B cell (primary cell): ENCODE measurements around the gene ANKRD9. TPM values are rescaled to one million over a fixed set of nuclear protein-coding genes. Genes with fewer than 3 reads are reported as not detected.

ENCODE experiments used
- ATAC-seq: fragments of 200-7000 bp; cut with Tn5 transposase; one replicate; pipeline ENCODE4 v1.10.0; 2021; ENCODE audit warnings: low read depth, mild to moderate bottlenecking, moderate number of reproducible peaks, moderate library complexity
- CTCF ChIA-PET: fragments of 350-600 bp; sonication (Branson Sonifier 250); formaldehyde crosslinking; loops from one replicate; lab custom pipeline; 2021; ENCODE audit warnings: antibody characterized with exemption, inconsistent platforms; lab: Charles Lee
- POLR2A ChIA-PET: fragments of 350-600 bp; sonication (Branson Sonifier 250); formaldehyde crosslinking; loops from one replicate; lab custom pipeline; 2021; ENCODE audit warnings: antibody characterized with exemption; lab: Charles Lee
- DNase-seq: peaks from one replicate; pipeline ENCODE4 v3.0.0; 2013
- H2AFZ ChIP-seq: 2 replicates; pipeline ENCODE4 v1.6.1; 2012; ENCODE audit warnings: mild to moderate bottlenecking, low read depth, low read length; ENCODE audit not compliant: insufficient read depth, poor library complexity, severe bottlenecking
- H3K27ac ChIP-seq, 2 donors: 1 replicate in 1 of 2; 2 replicates in 1 of 2; pipeline ENCODE4 v1.5.1; 2012 to 2013; ENCODE audit warnings: low read length in 2 of 2, mild to moderate bottlenecking in 2 of 2, moderate library complexity in 1 of 2
- H3K27me3 ChIP-seq, 4 experiments: fragments of 200-600 bp in 1 of 4; sonication (generic) in 1 of 4; replicated peaks in 1 of 4; 1 replicate in 2 of 4; 2 replicates in 2 of 4; pipeline versions ENCODE4 v1.6.1 to v1.7.0; 2013 to 2016; ENCODE audit warnings: low read length in 3 of 4, mild to moderate bottlenecking in 2 of 4, mixed read lengths in 1 of 4, moderate library complexity in 1 of 4; ENCODE audit not compliant: insufficient read depth in 4 of 4, control insufficient read depth in 3 of 4; ENCODE audit errors: control extremely low read depth in 1 of 4
- H3K36me3 ChIP-seq, 2 experiments: replicated peaks in 1 of 2; 1 replicate in 1 of 2; 2 replicates in 1 of 2; pipeline versions ENCODE4 v1.6.1 to v1.7.1; 2013; ENCODE audit warnings: low read length in 1 of 2; ENCODE audit not compliant: insufficient read depth in 2 of 2, control insufficient read depth in 1 of 2; ENCODE audit errors: control extremely low read depth in 1 of 2, extremely low read depth in 1 of 2
- H3K4me1 ChIP-seq, 2 donors: fragments of 200-600 bp in 1 of 2; sonication (generic) in 1 of 2; 1 replicate in 1 of 2; 2 replicates in 1 of 2; pipeline versions ENCODE4 v1.5.1 to v1.6.1; 2013 to 2017; ENCODE audit warnings: low read length in 2 of 2; ENCODE audit not compliant: control insufficient read depth in 2 of 2, insufficient read depth in 2 of 2
- H3K4me2 ChIP-seq: replicated peaks from 2 replicates; pipeline ENCODE3; 2012; ENCODE audit warnings: mild to moderate bottlenecking, low read depth, low read length; ENCODE audit not compliant: poor library complexity, severe bottlenecking
- H3K4me3 ChIP-seq, 5 experiments: fragments of 200-600 bp in 1 of 5; sonication (generic) in 1 of 5; 1 replicate in 3 of 5; 2 replicates in 2 of 5; pipeline versions ENCODE4 v1.5.1 to v1.7.0; 2011 to 2016; ENCODE audit warnings: low read length in 4 of 5, mild to moderate bottlenecking in 4 of 5, low read depth in 2 of 5, control low read depth in 1 of 5, moderate library complexity in 1 of 5; ENCODE audit not compliant: insufficient read depth in 1 of 5; ENCODE audit errors: control extremely low read depth in 1 of 5, extremely low read depth in 1 of 5
- H3K79me2 ChIP-seq: fragments of 200-600 bp; sonication (generic); one replicate; pipeline ENCODE4 v1.6.0; 2016; ENCODE audit warnings: low read length; ENCODE audit not compliant: control insufficient read depth, insufficient read depth
- H3K9ac ChIP-seq: fragments of 200-600 bp; sonication (generic); 2 replicates; pipeline ENCODE4 v1.6.1; 2017; ENCODE audit warnings: mild to moderate bottlenecking, low read length, moderate library complexity
- H3K9me3 ChIP-seq, 3 donors: one replicate each; pipeline versions ENCODE4 v1.6.1 to v1.7.1; 2013; ENCODE audit warnings: low read length in 2 of 3; ENCODE audit not compliant: control insufficient read depth in 2 of 3, insufficient read depth in 1 of 3; ENCODE audit errors: control extremely low read depth in 1 of 3
- H4K20me1 ChIP-seq: 2 replicates; pipeline ENCODE4 v1.6.0; 2012; ENCODE audit warnings: mild to moderate bottlenecking, low read length; ENCODE audit not compliant: insufficient read depth, control insufficient read depth, poor library complexity, severe bottlenecking
- H3K27ac Mint-ChIP-seq: one replicate; pipeline ENCODE4 v1.8.0; 2021; ENCODE audit warnings: mixed read lengths
- H3K27me3 Mint-ChIP-seq: one replicate; pipeline ENCODE4 v1.8.0; 2021; ENCODE audit warnings: mixed read lengths
- H3K4me1 Mint-ChIP-seq: one replicate; pipeline ENCODE4 v1.8.0; 2021; ENCODE audit warnings: mixed read lengths
- H3K4me3 Mint-ChIP-seq: one replicate; pipeline ENCODE4 v1.8.0; 2021; ENCODE audit warnings: mixed read lengths
- H3K9me3 Mint-ChIP-seq: one replicate; pipeline ENCODE4 v1.8.0; 2022; ENCODE audit warnings: mixed read lengths; ENCODE audit not compliant: insufficient read depth
- CTCF ChIP-seq: fragments of 200-600 bp; IDR thresholded peaks from one replicate; pipeline ENCODE4 v1.8.0; 2022; ENCODE audit warnings: antibody characterized with exemption, mild to moderate bottlenecking
- EZH2 ChIP-seq: IDR thresholded peaks from 2 replicates; pipeline ENCODE4 v1.6.1; 2012; ENCODE audit warnings: borderline replicate concordance, low read depth, mild to moderate bottlenecking, moderate library complexity, low read length; ENCODE audit not compliant: insufficient read depth, poor library complexity, severe bottlenecking
- WGBS: methylation state at CpG from one replicate; pipeline ENCODE4 v1.1.5; 2013; ENCODE audit warnings: missing lambda C conversion rate; ENCODE audit not compliant: insufficient coverage; 5-methylcytosine and 5-hydroxymethylcytosine counted together
- intact Hi-C: fragments of 100-400 bp; cut with micrococcal nuclease; formaldehyde crosslinking; loops from one replicate; pipeline ENCODE4 v1.10.0; 2022
- polyA plus RNA-seq: library from polyadenylated mRNA; depleted of rRNA; stranded (reverse); fragments of >200 nt; gene quantifications from 2 replicates; pipeline ENCODE4 v1.2.3, GENCODE V29; 2012
- total RNA-seq, 2 donors: library from RNA; stranded (reverse); fragments of 120-200 nt in 1 of 2; gene quantifications; 1 replicate in 1 of 2; 2 replicates in 1 of 2; pipeline versions ENCODE4 v1.2.3 to v1.2.4, GENCODE V29; 2013 to 2022

ANKRD9 gene
- total and polyA plus RNA-seq, 2 donors (not counting 1 experiment from before 2014, with no cell fraction given): 1.4 to 1.5 TPM

GRCh38 chr14:102490456-102490855 is 19.1 kb downstream of the ANKRD9 start:
- ChIA-PET POLR2A (no interaction called here), CTCF (no interaction called here)
- no peaks in the 10 kb centered on the region for H4K20me1 ChIP-seq
- H3K4me3 ChIP-seq: no peak overlapping the region
- no peak overlapping the region for H3K4me2 ChIP-seq
- H3K4me3 Mint-ChIP-seq: no peak overlapping the region
- intact Hi-C loops: no loop called here
- H3K27ac Mint-ChIP-seq: no peak overlapping the region
- no peak overlapping the region for H2AFZ ChIP-seq
- H3K9me3 ChIP-seq: no peaks in the 10 kb centered on the region
- H3K4me1 Mint-ChIP-seq: no peaks in the 10 kb centered on the region
- H3K4me1 ChIP-seq: no peaks in the 10 kb centered on the region
- no peaks in the 10 kb centered on the region for H3K27me3 Mint-ChIP-seq
- no peak overlapping the region for H3K9ac ChIP-seq
- no peaks in the 10 kb centered on the region for H3K9me3 Mint-ChIP-seq
- no peaks in the 10 kb centered on the region for H3K79me2 ChIP-seq
- H3K36me3 ChIP-seq: no peaks in the 10 kb centered on the region
- H3K27me3 ChIP-seq: no peaks in the 10 kb centered on the region
- over 99% methylated on average over 18 of the region's 18 CpGs for WGBS
- no peak for DNase-seq
- no peak for ATAC-seq
- H3K27ac ChIP-seq: no peak overlapping the region
- no peak for TF ChIP-seq EZH2
- TF ChIP-seq CTCF: no peak

- Histone ChIP-seq H3K4me2 (no peak overlapping the region), H3K27ac (no peak overlapping the region), H4K20me1 (no peaks in the 10 kb centered on the region), H3K36me3 (no peaks in the 10 kb centered on the region), H3K4me1 (no peaks in the 10 kb centered on the region), H3K4me3 (no peak overlapping the region), H3K9ac (no peak overlapping the region), H2AFZ (no peak overlapping the region), H3K79me2 (no peaks in the 10 kb centered on the region), H3K27me3 (no peaks in the 10 kb centered on the region), H3K9me3 (peaks cover 0 to 17% (median 4%) of the 10 kb centered on the region in 3 donors)
- ChIA-PET CTCF (interaction anchor here (1.3 kb wide), 1 partner anchor 45 kb away, joined by 4 read pairs; no protein-coding TSS in a partner anchor), POLR2A (no interaction called here)
- TF ChIP-seq CTCF (no peak), EZH2 (no peak)
- DNase-seq (no peak), ATAC-seq (no peak)
- H3K4me3 Mint-ChIP-seq: no peak overlapping the region
- peaks cover 4% of the 10 kb centered on the region for H3K9me3 Mint-ChIP-seq
- H3K27me3 Mint-ChIP-seq: no peaks in the 10 kb centered on the region
- 98% methylated on average over 5 of the region's 7 CpGs for WGBS
- H3K27ac Mint-ChIP-seq: no peak overlapping the region
- H3K4me1 Mint-ChIP-seq: no peaks in the 10 kb centered on the region
- intact Hi-C loops: no loop called here
Measured at GRCh38 chr14:102487204-102487577, 22.4 kb downstream of the ANKRD9 start.
